Non-pigmented ciliary epithelial cell (primary cell): ENCODE measurements around the gene FOLR3.
"Not testable (repeated sequence)": the region's sequence is repeated elsewhere in the genome, so short reads cannot be mapped to it uniquely, and the experiment has no call there.

Source experiments
- DNase-seq: peaks from one replicate; pipeline ENCODE4 v3.0.0-alpha.2; 2010; ENCODE audit warnings: low read depth

FOLR3 gene

DNA sequence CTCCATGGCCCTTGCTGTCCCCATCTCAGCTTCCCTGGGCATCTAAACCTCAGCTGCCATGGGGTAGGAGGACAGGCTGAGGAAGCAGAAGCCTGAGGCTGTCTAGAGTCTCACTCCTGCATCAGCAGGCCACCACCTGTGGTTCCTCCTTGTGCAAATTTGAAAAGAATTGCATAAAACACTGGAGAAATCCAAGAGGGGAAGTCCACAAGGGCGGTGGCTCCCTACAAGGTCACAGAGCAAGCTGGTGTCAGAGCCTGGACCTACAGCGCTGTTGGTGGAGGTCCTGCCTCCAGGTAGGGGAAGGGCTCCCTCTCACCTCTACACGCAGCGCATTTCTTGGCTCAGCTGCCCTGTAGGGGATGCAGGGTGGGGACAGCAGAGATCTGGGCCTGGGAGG lies at the start of gene FOLR3:
TSS of gene FOLR3 (plus strand) at position 253 of the 400 bp plus-strand sequence. CDS start 228 bp downstream, outside the sequence.
- not testable (repeated sequence) for DNase-seq

DNA sequence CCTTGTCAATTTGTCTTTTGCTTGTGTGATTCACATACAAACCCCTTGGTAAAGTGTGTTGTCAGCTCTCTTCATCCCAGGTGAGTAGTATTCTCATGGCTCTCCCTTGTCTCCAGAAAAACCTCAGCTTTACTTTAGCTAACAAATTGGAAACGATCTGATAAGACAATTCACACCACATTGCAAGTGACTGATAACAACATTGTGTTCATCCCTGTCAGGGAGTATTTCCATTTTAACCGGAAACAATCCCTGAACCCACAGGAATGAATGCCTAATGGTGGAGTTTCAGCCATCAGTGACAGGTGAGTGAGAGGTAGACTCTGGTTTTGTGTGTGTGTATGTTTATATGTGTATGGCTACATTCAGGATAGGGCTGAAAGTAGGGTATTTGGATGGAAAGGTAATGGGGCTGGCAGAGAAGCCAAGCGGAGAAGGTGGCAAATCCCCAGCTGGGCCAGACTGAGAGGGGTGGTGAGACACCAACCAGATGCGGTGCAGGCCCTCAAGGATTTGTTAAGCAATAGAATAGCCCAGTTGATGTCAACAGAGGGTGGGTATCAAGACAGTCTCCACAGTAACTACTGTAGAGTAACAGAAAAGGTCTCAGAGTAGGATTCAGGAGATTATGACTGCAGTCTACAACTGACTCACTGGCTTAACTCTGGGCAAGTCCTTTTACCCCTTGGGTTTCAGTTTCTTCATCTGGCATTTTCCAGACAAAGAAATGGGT lies 47.3 kb upstream of the FOLR3 start:
- no peak for DNase-seq

DNA sequence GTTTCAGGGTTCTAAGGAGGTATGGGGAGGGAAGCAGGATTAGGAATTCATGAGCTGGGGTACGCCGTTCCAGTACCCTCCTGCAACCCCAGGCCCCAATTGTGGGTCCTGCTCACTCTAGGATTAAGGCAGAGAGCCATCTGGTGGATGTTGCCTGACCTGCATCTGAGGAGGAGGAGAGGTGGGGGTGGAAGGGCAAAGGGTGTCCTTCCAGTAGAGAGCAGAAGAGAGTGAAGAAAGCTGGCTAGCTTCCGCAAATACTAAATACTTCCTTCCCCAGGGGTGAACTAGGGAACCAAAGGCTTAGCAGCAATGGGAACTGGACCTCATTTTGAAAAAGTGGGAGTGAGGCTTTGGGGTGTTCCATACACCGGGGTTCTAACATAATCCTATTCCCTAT lies 44.2 kb upstream of the FOLR3 start:
- no peak for DNase-seq

DNA sequence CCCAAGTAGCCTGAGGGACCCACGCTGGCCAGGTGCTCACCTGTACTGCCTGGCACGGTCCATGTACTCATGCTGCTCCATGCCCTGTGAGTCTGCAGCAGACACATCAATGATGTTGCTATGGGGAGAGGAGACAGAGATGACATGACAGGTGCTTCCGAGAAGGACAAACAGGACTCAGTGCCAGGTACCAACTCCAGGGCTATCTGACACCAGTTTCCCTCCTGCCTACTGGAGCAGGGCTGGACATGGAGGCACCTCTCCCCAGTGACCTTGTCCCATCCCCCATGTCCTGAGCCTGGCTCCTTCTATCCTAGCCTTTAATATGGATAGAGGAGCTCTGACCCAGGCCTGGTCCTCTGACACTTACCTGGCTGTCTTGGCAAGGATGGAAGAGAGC lies 36.8 kb upstream of the FOLR3 start:
- DNase-seq, result no peak

DNA sequence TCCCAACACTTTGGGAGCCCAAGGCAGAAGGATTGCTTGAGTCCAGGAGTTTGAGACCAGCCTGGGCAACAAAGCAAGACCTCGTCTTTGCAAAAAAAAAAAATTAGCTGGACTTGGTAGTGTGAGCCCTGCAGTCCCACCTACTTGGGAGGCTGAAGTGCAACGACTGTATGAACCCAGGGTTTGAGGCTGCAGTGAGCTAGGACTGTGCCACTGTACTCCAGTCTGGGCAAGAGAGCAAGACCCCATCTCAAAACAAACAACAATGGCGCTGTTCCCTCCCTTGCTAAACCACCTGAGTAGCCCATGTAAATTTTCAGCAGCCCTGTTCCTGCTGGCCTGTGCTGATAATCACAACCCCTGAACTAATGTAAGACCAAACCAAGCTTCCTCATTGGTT lies 35.5 kb upstream of the FOLR3 start:
- no peak for DNase-seq

DNA sequence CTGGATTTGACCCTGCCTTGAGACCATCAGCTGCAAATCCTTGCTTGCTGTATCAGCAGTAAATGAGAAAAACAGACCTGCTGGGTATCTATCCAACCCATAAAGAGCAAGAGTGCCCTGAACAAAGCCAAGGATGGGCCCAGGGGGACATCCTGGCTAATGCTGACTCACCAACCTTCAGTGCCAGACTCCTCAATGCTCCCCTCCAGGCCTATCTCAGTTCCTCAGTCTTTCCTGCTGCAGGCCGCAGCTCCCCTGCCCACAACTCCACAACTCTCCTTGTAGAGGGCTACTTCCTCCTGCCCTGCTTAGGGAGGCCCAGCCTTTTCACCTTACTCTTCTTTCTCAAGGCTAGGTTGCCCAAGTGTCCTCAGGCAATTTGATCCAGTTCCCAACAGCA lies 35.1 kb upstream of the FOLR3 start:
- no peak for DNase-seq

DNA sequence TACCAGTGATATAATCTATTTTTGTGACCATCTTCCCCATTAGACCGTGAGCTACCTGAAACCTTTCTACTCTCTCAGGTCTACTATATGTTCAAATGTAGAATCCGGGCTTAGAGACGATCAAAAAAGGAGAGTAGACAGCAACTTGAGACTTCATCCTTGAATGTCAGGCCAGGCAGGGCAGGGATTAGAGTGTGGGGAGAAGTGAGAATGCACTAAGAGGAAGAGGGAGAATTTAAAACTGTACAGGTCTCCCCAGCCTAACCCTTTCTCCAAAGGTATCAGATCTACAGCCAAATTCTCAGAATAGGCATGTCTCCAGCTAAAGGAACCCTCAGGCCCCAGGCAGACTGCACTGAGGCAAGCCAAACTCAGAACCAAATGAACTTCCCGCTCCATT lies 33.4 kb upstream of the FOLR3 start:
- DNase-seq, result no peak

DNA sequence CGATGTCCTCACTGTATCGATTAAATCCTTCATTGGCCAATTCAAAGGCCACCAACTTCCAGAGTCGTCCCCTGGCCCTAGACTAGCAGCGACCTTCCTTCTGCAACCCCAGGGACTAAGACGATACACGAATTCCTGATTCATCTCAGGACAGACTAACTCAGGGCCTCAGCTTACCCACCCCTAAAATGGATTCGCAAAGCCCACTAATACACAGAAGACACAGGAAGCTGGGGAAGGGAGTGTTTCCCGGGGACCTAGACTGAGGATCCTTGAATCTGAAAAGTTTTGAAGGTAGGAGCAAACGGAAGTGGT lies 32.9 kb upstream of the FOLR3 start:
- no peak for DNase-seq

DNA sequence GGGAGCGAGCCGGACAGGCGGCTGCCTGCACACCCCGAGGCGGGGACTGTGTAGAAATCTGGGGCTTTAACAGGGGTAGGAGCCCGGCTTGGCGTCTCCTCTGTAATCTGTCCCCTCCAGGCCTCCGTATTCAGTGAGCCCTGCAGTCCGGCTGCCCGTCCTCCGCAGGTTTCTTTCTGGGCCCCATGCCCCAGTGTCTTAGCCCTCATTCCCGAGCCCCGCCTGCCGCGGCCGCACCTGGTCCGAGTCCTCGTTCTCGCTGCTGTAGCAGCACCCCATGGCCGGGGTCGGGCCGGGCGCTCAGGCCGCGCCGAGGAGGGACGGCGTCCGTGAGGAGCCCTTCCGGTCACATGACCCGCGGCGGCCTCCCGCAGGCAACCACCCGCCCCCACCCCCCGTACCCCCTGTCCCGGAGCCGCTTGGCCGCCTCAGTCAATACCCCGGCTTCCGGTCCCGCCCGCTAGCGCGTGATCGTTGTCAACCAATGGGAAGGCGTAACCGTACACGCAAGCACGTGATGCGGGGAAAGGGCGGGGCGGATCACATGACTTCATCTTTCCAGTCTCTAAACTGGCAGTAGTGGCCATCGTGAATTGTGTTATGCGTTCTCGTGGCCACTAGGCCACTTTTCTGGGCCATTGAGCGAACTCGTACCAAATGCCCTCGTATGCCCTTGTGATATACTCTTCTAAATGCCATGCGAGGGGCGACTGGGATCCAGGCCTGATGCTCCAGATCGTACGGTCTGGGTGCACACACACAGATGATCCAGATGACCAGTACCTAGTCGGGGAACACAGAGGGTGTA lies 32.4 kb upstream of the FOLR3 start, which contains the start of gene LAMTOR1:
TSS of gene LAMTOR1 (minus strand) at position 352 of the 808 bp plus-strand sequence. CDS start at position 279, 73 bp downstream.
- peak; percentile 96 for DNase-seq

DNA sequence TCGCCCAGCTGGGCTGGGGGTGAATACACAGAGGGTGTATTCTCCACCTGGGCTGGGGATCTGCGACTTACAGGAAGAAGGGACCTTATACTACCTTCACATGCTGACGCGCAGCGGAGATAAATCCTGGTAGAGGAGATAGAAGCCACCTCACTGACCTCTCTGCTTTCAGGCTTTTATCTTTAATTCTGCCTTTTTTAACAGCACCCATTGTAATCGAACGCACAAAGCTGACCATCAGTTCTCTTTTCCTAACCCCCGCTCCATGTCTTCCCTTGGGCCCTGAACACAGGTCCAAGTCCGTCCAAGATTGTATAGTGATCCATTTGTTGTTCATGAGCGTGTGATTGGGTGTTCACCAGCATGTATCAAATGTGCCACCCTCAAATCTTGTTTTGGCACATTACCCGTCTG lies 31.8 kb upstream of the FOLR3 start:
- DNase-seq, result no peak

DNA sequence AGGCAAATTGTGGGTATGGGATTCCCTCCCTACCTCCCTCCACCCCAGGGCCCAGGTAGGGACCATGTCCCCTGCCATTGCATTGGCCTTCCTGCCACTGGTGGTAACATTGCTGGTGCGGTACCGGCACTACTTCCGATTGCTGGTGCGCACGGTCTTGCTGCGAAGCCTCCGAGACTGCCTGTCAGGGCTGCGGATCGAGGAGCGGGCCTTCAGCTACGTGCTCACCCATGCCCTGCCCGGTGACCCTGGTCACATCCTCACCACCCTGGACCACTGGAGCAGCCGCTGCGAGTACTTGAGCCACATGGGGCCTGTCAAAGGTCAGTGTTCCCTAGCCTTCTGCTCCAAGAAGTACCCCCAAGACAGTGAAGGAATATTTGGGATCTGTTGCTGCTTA lies 29.6 kb upstream of the FOLR3 start, which contains the start of gene TOMT:
TSS of gene TOMT (plus strand) at position 37 of the 400 bp plus-strand sequence. CDS start at position 65, 28 bp downstream.
- DNase-seq, result no peak

DNA sequence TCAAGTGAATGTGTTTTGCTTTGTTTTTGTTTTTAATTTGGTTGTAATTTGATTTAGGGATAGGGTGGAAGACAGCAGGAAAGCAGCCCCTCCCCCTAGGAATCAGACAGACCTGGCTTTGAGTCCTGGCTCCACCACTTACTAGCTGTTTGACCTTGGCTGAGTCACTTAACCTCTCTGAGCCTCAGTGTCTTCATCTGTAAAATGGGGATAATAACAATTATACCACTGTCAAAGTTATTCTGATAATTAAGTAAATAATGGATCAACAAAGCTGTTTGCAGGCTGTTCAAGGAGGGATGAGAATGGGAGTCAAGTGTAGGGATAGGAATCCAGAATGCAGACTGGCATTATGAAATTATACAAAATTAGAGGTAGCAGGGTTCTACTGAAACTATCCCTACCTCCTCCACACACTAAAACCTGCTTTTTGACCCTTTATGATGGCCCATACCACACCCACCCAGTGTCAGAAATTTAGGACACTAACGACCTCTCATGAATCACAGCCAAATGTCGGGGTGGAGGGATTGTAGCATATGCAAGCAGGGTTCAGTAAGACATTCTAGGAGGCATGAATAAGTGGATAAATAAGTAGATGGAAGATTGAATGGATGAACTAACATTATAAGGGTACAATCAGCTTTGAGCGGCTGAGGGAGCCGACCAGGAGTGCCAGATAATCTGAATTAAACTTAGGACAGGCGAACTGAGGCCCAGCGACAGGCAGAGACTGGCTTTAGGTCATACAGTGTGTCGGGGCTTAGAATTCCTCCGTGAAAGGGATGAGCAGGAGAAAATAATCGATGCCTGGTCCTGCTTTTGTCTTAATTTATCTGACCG lies 24.0 kb upstream of the FOLR3 start:
- DNase-seq, result no peak

DNA sequence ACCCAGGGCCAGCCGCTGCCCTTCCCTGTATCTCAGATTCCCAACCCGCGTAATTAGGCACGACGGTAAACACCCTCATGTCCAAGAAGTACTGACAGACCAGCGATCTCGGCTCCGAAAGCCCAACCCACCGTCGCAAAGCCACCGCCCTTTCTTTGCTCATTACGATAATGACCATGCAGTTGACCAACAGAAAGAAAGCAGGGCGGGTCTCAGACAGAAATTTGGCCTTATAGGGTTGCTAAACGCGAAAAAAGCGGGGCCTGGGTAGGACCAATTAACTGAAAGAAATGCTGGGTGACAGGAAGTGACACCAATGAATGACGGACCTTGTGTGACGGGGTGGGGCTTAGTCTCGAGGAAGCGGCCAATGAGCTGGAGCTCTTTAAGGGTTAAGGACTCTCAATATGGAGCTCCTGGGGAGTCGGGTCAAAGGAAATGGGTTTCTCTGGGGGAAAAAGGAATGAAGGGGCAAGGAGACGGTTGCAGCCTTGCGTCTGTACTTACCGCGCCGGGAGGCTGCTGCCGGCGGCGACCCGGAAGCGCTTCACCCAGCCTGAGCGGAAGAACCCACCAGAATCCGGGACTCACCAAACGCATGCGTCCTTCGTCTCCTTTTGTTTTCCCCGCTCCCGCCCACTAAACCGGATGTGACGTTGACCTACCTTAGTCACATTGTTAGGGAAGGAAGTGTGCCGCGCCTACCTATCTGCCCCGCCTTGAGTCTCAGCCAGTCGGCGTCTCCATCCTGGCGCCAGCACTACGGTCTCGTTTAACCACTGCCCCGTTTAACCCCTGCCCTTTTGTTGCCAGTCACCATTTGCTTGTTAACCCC lies 23.2 kb upstream of the FOLR3 start, which contains the start of gene ANAPC15:
TSS of gene ANAPC15 (minus strand) at position 553 of the 835 bp plus-strand sequence. CDS start 1,419 bp downstream, outside the sequence.
- DNase-seq, result peak; percentile 99

DNA sequence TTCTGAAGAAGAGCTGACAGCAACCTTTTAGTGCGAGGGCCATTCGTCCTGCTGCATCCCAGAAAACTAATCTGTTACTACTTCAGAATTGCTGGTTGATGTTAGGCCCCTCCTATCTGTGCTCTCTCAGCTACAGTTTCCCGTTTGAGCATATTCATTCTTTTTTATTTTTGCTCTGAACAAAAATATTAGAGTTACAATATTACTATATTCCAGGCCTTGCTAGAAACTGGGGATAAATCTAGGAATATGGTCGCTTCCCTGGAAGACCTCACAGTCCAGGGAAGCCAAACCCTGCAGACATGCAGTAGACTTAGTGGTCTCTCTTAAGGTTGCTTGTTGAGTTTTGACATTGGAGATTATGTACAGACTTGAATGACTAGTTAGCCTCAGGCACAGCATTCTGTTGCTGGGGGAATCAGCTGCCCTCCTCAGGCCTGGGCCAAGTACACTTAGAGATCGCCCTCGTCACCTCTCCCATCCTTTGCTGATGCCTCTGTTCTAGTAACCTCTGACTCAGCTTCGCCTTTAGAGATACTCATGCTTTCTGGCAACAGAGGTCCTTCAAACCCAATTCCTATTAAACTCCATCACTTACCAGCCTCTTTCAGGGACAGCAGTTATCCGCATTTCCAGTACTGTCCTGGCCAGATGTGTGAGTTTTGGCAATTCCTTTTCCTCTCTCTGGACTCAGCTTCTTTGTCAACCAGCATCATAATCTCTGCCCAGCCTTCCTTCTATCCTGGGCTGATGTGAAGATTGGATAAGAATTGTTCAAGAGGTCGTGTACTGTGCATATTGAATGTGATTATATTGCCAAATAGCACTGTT lies 22.3 kb upstream of the FOLR3 start:
- DNase-seq, result no peak

DNA sequence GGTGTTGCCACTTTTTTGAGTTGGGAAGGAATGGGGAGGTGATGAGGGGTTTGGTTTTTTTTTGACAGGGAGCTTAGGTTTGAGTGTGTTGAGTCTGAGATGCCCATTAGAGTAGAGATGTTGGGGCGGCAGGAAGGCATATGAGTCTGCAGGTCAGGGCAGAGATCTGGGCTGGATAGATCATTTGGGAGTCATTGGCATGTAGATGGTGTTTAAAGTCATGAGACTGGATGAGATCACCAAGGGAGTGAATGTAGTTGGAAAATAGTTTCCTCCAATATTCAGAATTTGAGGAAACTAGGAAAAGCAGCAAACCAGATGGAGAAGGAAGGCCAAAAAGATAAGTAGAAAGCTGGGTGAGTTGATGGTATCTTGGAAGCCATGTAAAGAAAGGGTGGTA lies 21.0 kb upstream of the FOLR3 start:
- no peak for DNase-seq

DNA sequence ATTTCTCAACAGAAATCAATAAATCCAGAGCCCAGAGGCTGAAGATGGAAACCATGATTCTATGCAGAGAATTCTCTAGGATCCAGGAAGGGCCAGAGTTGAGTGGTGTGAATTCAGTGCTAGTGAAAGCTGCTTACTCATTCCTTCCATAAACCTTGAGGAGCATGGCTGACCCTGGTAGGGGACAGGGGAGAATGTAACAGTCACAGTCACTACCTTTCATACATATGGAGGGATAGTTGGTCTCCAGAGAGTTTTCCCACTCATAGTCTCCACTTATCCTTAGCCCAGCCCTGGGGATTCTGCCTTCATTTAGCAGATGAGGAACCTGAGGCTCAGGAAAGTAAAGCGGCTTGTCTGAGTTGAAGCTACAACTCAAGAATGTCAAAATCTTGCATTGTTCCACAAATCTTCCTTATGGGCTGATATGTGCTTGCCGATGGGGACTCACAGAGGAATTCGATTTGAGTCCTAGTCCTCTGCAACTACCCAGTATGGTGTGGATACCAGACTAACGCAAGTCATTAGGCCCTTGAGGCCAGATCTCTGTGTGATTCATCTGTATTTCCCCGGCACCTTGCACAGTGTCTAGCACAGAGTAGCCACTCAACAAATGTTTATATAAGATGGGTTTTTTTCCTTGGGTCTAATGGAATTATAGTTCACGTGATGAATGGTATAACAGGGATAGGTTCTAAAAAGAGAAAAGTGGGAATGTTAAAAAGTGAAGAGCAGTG lies 19.3 kb upstream of the FOLR3 start:
- no peak for DNase-seq

DNA sequence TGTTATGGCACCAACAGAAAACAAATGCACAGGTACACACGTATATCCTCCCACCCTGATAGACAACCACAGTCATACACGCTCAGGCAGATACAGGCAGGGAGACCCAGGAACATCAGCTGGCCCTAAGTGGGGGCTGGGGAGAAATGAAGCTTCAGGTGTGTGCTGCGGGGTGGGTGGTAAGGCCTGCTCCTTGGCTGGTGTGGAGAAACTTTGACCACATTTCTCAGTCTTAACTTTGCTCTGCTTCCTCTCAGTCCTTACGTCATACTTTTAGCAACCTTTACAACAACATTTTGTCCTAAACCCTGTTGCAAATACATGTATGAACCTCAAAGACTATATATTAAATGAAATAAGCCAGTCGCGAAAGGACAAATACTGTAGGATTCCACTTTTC lies 16.3 kb upstream of the FOLR3 start:
- no peak for DNase-seq

DNA sequence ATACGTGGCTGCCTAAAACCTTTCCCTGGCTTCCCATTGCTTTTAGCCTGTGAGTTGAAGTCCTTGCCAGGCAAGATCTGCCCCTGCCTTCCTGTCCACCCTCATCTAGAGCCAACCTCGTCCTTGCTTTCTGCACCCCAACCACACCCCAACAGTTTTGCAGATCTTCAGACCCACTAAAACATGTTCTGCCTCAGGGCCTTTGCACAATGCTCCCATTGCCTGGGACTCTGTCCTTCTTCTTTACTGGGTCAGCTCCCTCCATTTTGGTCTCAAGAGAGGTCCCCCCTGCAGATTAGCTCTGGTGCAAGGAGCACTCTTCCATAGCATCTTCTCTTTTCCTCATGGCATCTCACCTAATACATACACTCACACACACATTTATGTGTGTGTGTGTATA lies 14.6 kb upstream of the FOLR3 start:
- no peak for DNase-seq

DNA sequence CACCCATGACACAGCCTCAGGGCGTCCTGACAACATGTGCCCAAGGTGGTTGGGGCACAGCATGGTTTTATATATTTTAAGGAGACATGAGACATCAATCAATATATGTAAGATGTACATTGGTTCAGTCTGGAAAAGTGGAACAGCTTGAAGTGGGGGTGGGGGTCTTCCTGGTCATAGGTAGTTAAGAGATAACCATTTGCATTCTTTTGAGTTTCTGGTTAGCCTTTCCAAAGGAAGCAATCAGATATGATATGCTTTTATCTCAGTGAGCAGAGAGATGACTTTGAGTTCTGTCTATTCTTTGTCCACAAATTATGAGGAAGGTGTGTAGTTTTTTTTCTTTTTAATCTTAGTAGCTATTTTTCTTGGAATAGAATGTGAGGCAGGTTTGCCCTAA lies 12.9 kb upstream of the FOLR3 start:
- no peak for DNase-seq
